ENCODE data around the gene SAV1.
A peak's percentile ranks its signal among the peaks of the same experiment; 100 is the strongest.
"Not testable (repeated sequence)": the region's sequence is repeated elsewhere in the genome, so short reads cannot be mapped to it uniquely, and the experiment has no call there.

Gene SAV1

GRCh38 chr14:50667996-50668825 is at the start of gene SAV1:
Gene SAV1 (minus strand): TSS chr14:50668306. CDS start chr14:50667967, 339 bp downstream.
- peak; percentile 69 for DNase-seq

GRCh38 chr14:50717811-50718210 is 49.7 kb upstream of the SAV1 start:
- DNase-seq = no peak

GRCh38 chr14:50714450-50715073 is 46.5 kb upstream of the SAV1 start:
- peak; percentile 62 for DNase-seq

- DNase-seq = no peak
These were observed 42.9 kb upstream of the SAV1 start for GRCh38 chr14:50711043-50711442.

GRCh38 chr14:50705026-50705593 is 37.0 kb upstream of the SAV1 start:
- no peak for DNase-seq

- no peak for DNase-seq
These were observed 36.4 kb upstream of the SAV1 start for GRCh38 chr14:50704454-50705010.

- DNase-seq = no peak
These were observed 29.7 kb upstream of the SAV1 start for GRCh38 chr14:50697659-50698290.

GRCh38 chr14:50694260-50694659 is 26.2 kb upstream of the SAV1 start:
- not testable (repeated sequence) for DNase-seq

GRCh38 chr14:50688875-50689274 is 20.8 kb upstream of the SAV1 start:
- DNase-seq = no peak

GRCh38 chr14:50679674-50680073 is 11.6 kb upstream of the SAV1 start:
- DNase-seq = no peak

- no peak for DNase-seq
These were observed 10.1 kb upstream of the SAV1 start for GRCh38 chr14:50678163-50678562.

GRCh38 chr14:50677527-50678063 is 9.5 kb upstream of the SAV1 start:
- DNase-seq = no peak

GRCh38 chr14:50676814-50677516 is 8.9 kb upstream of the SAV1 start:
- no peak for DNase-seq

- no peak for DNase-seq
These were observed 7.5 kb upstream of the SAV1 start for GRCh38 chr14:50675597-50675996.

GRCh38 chr14:50670866-50671256 is 2.8 kb upstream of the SAV1 start:
- DNase-seq = no peak

GRCh38 chr14:50670196-50670865 is 2.2 kb upstream of the SAV1 start:
- DNase-seq = no peak

GRCh38 chr14:50669441-50669986 is 1.4 kb upstream of the SAV1 start:
- DNase-seq = no peak

GRCh38 chr14:50668826-50669143 is 679 bp upstream of the SAV1 start:
- DNase-seq = no peak

- no peak for DNase-seq
These were observed 466 bp downstream of the SAV1 start for GRCh38 chr14:50667684-50667995.

GRCh38 chr14:50666772-50667683 is 1.1 kb downstream of the SAV1 start:
- peak; percentile 45 for DNase-seq

- DNase-seq = peak; percentile 74
These were observed 2.8 kb downstream of the SAV1 start for GRCh38 chr14:50665300-50665699.
